MM.1S (cell line): ENCODE data around the gene MIS12.

Experiments used
- EZH2 ChIP-seq: fragments of 300-600 bp; sonication (generic); optimal IDR thresholded peaks from 2 replicates; pipeline ENCODE3; 2017; ENCODE audit warnings: low read depth, mild to moderate bottlenecking, antibody characterized with exemption, low read length, mixed read lengths
- TF ChIP-seq, protein P1 (sequence below): fragments of 300-600 bp; sonication (generic); IDR thresholded peaks from 2 replicates; pipeline ENCODE4 v1.5.1; 2016; ENCODE audit warnings: antibody characterized with exemption, low read length, mixed read lengths

DNA sequence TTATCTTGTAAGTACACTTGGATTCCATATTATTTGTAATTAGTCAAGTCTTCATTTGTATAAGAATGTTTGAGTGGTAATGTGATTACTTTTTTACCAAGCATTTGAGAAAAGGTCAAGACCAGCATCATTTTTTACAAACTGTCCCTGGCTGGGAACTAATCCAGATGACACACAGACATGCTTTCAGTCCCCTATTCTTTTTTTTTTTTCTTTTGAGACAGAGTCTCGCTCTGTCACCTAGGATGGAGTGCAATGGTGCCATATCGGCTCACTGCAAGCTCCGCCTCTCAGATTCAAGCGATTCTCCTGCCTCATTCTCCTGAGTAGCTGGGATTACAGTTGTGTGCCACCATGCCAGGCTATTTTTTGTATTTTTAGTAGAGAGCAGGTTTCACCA lies 4.9 kb upstream of the MIS12 start:
- TF ChIP-seq, protein P1, sequence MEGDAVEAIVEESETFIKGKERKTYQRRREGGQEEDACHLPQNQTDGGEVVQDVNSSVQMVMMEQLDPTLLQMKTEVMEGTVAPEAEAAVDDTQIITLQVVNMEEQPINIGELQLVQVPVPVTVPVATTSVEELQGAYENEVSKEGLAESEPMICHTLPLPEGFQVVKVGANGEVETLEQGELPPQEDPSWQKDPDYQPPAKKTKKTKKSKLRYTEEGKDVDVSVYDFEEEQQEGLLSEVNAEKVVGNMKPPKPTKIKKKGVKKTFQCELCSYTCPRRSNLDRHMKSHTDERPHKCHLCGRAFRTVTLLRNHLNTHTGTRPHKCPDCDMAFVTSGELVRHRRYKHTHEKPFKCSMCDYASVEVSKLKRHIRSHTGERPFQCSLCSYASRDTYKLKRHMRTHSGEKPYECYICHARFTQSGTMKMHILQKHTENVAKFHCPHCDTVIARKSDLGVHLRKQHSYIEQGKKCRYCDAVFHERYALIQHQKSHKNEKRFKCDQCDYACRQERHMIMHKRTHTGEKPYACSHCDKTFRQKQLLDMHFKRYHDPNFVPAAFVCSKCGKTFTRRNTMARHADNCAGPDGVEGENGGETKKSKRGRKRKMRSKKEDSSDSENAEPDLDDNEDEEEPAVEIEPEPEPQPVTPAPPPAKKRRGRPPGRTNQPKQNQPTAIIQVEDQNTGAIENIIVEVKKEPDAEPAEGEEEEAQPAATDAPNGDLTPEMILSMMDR, result no peak
- no peak for TF ChIP-seq EZH2
